Endothelial cell of umbilical vein (primary cell): ENCODE measurements around the gene LGR6.

ENCODE experiments used
- POLR2AphosphoS5 ChIP-seq: IDR thresholded peaks from 2 replicates; pipeline ENCODE4 v1.6.1; 2012; ENCODE audit warnings: low read depth, mild to moderate bottlenecking, control low read depth, low read length, moderate library complexity; ENCODE audit not compliant: insufficient read depth
- TF ChIP-seq, protein P1 (sequence below), 2 donors: IDR thresholded peaks; 1 replicate in 1 of 2; 2 replicates in 1 of 2; pipeline ENCODE4 v1.5.1; 2011; ENCODE audit warnings: low read length in 2 of 2, mild to moderate bottlenecking in 2 of 2, moderate library complexity in 2 of 2, control low read depth in 1 of 2, inconsistent platforms in 1 of 2, low read depth in 1 of 2; ENCODE audit not compliant: insufficient read depth in 1 of 2; ENCODE audit errors: extremely low read depth in 1 of 2

DNA sequence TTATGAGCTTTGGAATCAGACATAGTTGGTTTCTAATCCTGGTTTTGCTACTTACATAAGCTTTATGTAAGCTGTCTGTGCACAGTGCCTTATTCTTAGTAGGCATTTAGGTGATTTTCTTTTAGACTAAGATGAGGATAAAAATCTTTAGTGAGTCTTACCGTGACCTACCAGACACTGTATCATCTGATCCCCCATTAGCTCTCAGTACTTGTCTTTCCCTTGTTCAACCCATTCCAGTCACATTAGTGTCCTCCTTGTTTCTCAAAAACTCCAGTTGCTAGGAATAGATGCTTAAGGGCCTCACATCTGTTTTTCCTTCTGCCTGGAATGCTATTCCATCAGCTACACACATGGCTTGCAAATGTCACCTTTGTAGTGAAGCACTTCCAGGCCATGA, 173.7 kb downstream of the LGR6 start:
- TF ChIP-seq, protein P1, sequence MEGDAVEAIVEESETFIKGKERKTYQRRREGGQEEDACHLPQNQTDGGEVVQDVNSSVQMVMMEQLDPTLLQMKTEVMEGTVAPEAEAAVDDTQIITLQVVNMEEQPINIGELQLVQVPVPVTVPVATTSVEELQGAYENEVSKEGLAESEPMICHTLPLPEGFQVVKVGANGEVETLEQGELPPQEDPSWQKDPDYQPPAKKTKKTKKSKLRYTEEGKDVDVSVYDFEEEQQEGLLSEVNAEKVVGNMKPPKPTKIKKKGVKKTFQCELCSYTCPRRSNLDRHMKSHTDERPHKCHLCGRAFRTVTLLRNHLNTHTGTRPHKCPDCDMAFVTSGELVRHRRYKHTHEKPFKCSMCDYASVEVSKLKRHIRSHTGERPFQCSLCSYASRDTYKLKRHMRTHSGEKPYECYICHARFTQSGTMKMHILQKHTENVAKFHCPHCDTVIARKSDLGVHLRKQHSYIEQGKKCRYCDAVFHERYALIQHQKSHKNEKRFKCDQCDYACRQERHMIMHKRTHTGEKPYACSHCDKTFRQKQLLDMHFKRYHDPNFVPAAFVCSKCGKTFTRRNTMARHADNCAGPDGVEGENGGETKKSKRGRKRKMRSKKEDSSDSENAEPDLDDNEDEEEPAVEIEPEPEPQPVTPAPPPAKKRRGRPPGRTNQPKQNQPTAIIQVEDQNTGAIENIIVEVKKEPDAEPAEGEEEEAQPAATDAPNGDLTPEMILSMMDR (IDR thresholded peaks at IDR 0.05; ENCODE audit: extremely low read depth in 1 of 2, insufficient read depth in 1 of 2, low read depth in 1 of 2, low read length in 2 of 2) = no peak
- TF ChIP-seq POLR2AphosphoS5 = no peak
